HG03097 (cell line): ENCODE results near the gene UCP2.
"Not testable (repeated sequence)": the region's sequence is repeated elsewhere in the genome, so short reads cannot be mapped to it uniquely, and the experiment has no call there.

Experiments used
- ATAC-seq: cut with Tn5 transposase; IDR thresholded peaks from one replicate; pipeline ENCODE4 v1.9.1; 2021; ENCODE audit not compliant: unreplicated experiment, low FRiP score

UCP2 gene

GRCh38 chr11:73946798-73947458 lies 35.7 kb downstream of the UCP2 start:
- ATAC-seq = no peak

DNA sequence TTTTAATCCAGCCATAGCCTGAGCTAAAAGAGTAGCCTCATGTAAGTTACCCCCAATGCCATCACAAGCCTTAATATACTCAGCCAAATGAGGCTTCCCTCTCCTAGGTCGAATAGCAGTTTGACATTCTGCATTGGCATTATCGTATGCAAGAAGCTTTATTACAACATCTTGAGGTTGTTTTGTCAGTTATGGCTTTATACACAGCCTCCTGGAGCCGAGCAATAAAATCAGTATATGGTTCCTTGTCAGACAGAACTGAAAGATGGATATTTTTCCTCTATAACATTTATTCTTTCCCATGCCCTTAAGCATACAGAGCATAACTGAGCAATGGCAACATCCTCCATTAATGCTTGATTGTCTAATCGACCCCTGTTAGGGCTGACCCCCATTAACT lies 37.2 kb downstream of the UCP2 start:
- no peak for ATAC-seq

DNA sequence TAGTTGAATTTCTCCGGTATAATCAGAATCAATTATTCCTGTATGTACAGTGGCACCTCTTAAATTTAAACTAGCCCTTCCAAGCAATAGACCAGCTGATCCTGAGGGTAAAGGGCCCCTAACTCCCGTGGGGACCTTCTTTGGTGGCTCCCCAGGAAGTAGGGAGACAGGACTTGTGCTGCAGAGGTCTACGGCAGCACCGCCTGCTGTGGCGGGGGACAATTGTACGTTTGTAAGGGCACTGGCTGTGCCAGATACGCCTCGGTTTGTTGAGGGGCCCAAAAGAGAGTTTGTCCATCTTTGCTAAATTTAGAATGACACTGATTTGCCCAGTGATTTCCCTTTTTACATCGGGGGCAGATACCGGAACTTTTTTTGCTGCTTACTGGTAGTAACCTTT lies 37.7 kb downstream of the UCP2 start:
- ATAC-seq = no peak

GRCh38 chr11:73944085-73944484 lies 38.6 kb downstream of the UCP2 start:
- ATAC-seq = no peak

GRCh38 chr11:73942010-73942409 lies 40.6 kb downstream of the UCP2 start:
- ATAC-seq = no peak

- no peak for ATAC-seq
Measured at GRCh38 chr11:73940801-73941570, 41.7 kb downstream of the UCP2 start.

- no peak for ATAC-seq
Measured at GRCh38 chr11:73939096-73939495, 43.5 kb downstream of the UCP2 start.

GRCh38 chr11:73936047-73936446 lies 46.6 kb downstream of the UCP2 start:
- ATAC-seq = not testable (repeated sequence)

DNA sequence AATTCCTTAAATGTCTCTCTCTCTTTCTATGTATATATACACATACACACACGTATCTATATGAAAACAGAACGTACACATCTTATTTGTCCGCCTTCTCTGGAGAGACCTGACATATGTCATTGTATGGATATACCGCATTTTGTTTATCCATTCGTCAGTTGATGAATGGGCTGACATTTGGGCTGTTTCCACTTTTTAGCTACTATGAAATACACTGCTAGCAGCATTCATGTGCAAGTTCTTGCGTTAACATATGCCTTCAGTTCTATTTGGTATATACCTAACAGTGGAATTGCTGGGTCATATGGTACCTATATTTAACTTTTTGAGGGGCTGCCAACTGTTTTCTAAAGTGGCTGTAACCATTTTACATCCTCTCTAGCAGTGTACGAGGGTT lies 49.9 kb downstream of the UCP2 start:
- ATAC-seq = no peak

- ATAC-seq = no peak
Measured at GRCh38 chr11:73931951-73932350, 50.7 kb downstream of the UCP2 start.

DNA sequence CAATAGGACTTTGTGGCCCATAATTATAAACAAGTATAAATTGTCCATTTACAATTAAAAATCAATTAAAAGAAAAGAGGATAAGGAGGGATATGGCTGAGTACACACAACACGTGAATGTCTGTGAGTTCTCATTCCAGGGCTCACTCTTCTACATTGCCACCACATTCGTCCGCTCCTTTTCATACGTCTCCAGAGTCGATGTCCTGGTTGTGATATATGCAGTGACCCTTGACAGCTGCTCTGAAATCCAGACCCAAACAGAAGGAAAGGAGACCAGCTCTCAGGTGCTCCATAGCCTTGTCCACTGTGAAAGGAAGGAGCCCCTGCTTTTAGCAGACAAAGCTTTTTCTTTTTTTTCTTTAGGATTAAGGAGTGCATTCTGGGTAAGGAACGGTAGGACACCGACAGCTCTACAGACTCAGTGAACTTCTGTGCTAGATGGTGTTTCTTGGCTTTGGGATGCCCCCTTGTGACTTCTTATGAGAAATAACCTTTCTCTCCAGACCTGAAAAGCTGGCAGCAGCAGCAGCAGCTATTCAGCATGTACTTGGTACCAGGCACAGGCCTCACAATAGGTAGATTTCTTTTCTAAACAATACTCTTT lies 51.5 kb downstream of the UCP2 start:
- ATAC-seq = no peak

- no peak for ATAC-seq
Measured at GRCh38 chr11:73929388-73929787, 53.3 kb downstream of the UCP2 start.
